NT2/D1 (cell line): ENCODE data around the gene FGF19.

ENCODE experiments used
- SUZ12 ChIP-seq: IDR thresholded peaks from 2 replicates; pipeline ENCODE4 v1.6.1; 2011; ENCODE audit not compliant: insufficient read length, insufficient read depth; ENCODE audit errors: extremely low read depth
- YY1 ChIP-seq: IDR thresholded peaks from 2 replicates; pipeline ENCODE4 v1.6.1; 2011; ENCODE audit not compliant: insufficient read length, insufficient read depth
- ZNF274 ChIP-seq: IDR thresholded peaks from 2 replicates; pipeline ENCODE4 v1.6.1; 2011; ENCODE audit warnings: mild to moderate bottlenecking, low read depth, low read length

DNA sequence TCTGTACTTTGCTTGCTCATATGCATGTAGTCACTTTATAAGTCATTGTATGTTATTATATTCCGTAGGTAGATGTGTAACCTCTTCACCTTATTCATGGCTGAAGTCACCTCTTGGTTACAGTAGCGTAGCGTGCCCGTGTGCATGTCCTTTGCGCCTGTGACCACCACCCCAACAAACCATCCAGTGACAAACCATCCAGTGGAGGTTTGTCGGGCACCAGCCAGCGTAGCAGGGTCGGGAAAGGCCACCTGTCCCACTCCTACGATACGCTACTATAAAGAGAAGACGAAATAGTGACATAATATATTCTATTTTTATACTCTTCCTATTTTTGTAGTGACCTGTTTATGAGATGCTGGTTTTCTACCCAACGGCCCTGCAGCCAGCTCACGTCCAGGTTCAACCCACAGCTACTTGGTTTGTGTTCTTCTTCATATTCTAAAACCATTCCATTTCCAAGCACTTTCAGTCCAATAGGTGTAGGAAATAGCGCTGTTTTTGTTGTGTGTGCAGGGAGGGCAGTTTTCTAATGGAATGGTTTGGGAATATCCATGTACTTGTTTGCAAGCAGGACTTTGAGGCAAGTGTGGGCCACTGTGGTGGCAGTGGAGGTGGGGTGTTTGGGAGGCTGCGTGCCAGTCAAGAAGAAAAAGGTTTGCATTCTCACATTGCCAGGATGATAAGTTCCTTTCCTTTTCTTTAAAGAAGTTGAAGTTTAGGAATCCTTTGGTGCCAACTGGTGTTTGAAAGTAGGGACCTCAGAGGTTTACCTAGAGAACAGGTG is 51.8 kb downstream of the FGF19 start:
- TF ChIP-seq SUZ12 (no peak), ZNF274 (no peak), YY1 (no peak)
